ENCODE data around the gene TMPRSS12. TPM values are rescaled to one million over a fixed set of nuclear protein-coding genes. Genes with fewer than 3 reads are reported as not detected.

Gene TMPRSS12
- total RNA-seq, 1 donor: not detected

- Histone ChIP-seq H3K4me3 (ENCODE audit: insufficient read depth, low read length) (no peak overlapping the region), H3K79me2 (ENCODE audit: insufficient read depth, low read length) (no peaks in the 10 kb centered on the region), H3K27ac (ENCODE audit: low read depth, low read length) (no peak overlapping the region), H4K20me1 (ENCODE audit: insufficient read depth, low read length) (no peaks in the 10 kb centered on the region), H3K4me2 (ENCODE audit: insufficient read depth, low read length) (no peak overlapping the region), H2AFZ (ENCODE audit: low read length) (no peak overlapping the region), H3K36me3 (ENCODE audit: insufficient read depth, low read length) (no peaks in the 10 kb centered on the region), H3K4me1 (ENCODE audit: insufficient read depth, low read length) (peaks cover 13% of the 10 kb centered on the region), H3K27me3 (ENCODE audit: insufficient read depth, low read length) (no peaks in the 10 kb centered on the region), H3K9me3 (ENCODE audit: low read depth, low read length) (no peaks in the 10 kb centered on the region)
- DNase-seq (ENCODE audit: insufficient read length, low spot score, missing footprints): peak; percentile 31
- no peak for TF ChIP-seq CTCF (IDR thresholded peaks at IDR 0.05; ENCODE audit: extremely low read depth, low read depth, low read length)
Measured at GRCh38 chr12:50936821-50937530, 94.2 kb downstream of the TMPRSS12 start.

Small RNA genes lying within 50 kb of the gene (small RNA-seq; reads per million reads assigned to genes)
- not detected for gene AC013244.2
- not detected for gene RN7SL519P

Other genes starting within 250 kb of the TMPRSS12 start
- gene ATF1, start 78.8 kb upstream of the TMPRSS12 start, total RNA-seq: 24.2 and 29.0 TPM in 2 replicates
- not detected in 2 replicates for gene HIGD1C, start 109.6 kb downstream of the TMPRSS12 start, total RNA-seq
- gene SLC11A2, start 183.5 kb downstream of the TMPRSS12 start, total RNA-seq: 64.4 and 80.7 TPM in 2 replicates
- gene LETMD1, start 205.4 kb downstream of the TMPRSS12 start, total RNA-seq: 54.8 and 56.1 TPM in 2 replicates
- 27.4 and 30.0 TPM in 2 replicates for gene CSRNP2, start 240.7 kb downstream of the TMPRSS12 start, total RNA-seq

All from osteoblast (primary cell).